NCI-H1048 (cell line): ENCODE results near the gene IRF4.
"Not testable (repeated sequence)": the region's sequence is repeated elsewhere in the genome, so short reads cannot be mapped to it uniquely, and the experiment has no call there.

ENCODE experiments used
- DNase-seq: peaks from one replicate; lab custom pipeline; 2025; lab: John Stamatoyannopoulos, UW

IRF4 gene

GRCh38 chr6:366389-367297, 24.9 kb upstream of the IRF4 start:
- DNase-seq = no peak

DNA sequence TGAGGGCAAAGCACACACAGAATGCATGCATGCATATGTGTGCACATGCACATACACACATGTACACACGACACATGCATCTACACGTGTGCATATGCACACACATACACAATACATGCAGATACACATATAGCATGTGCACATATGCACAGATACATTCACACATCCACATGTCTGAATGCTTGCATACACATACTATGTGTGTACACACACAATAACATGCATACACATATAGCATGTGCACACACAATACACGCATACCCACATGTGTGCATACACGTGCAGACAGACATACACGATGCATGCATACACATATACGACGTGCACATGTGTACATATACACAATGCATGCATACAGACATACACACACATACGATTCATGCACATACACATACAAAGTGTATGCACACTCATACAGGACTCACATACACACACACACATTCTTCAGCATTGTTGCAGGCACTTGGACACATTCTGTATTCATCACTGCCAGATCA, 24.2 kb upstream of the IRF4 start:
- DNase-seq = no peak

DNA sequence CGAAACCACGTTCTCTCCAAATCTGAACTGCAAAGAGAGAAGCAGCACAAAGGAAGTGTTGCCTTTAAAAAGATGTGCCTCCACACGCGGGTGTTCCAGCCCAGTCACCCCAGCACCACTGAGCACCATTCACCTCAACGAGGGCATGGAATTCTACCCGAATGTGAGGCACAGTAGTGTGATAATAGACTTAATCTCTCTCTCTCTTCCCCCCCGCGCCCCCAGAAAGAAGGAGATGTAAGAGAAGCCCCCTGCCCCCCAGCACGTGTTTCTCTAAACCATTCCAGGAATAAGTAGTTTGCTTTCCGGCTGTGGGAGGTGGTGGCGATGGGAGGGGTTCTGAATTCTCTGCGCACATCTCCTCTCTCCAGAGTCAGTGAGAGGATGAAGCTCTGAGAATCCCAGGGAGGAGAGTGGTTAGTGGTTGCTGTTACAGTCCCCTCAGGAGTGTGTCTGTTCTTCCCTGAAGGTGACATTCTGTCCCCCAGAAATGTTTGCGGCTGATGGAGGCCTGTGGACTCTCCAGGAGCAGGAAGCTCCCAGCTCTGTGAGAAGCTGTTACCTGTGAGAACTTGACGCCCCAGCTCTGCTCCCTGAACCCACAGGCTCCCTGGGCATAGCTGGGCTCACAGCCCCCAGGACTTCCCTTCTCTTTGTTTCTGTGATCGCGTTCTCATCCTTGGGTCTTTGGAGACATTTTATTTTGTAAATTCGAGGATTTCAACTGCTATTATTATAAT, 23.5 kb upstream of the IRF4 start:
- DNase-seq = no peak

GRCh38 chr6:369559-370431, 21.8 kb upstream of the IRF4 start:
- DNase-seq = no peak

GRCh38 chr6:370555-370954, 21.0 kb upstream of the IRF4 start:
- DNase-seq = no peak

DNA sequence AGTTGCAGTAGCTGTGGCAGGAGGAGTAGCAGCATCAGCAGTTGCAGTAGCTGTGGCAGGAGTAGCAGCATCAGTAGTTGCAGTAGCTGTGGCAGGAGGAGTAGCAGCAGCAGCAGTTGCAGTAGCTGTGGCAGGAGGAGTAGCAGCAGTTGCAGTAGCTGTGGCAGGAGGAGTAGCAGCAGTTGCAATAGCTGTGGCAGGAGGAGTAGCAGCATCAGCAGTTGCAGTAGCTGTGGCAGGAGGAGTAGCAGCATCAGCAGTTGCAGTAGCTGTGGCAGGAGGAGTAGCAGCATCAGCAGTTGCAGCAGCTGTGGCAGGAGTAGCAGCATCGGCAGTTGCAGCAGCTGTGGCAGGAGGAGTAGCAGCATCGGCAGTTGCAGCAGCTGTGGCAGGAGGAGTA, 19.7 kb upstream of the IRF4 start:
- not testable (repeated sequence) for DNase-seq

DNA sequence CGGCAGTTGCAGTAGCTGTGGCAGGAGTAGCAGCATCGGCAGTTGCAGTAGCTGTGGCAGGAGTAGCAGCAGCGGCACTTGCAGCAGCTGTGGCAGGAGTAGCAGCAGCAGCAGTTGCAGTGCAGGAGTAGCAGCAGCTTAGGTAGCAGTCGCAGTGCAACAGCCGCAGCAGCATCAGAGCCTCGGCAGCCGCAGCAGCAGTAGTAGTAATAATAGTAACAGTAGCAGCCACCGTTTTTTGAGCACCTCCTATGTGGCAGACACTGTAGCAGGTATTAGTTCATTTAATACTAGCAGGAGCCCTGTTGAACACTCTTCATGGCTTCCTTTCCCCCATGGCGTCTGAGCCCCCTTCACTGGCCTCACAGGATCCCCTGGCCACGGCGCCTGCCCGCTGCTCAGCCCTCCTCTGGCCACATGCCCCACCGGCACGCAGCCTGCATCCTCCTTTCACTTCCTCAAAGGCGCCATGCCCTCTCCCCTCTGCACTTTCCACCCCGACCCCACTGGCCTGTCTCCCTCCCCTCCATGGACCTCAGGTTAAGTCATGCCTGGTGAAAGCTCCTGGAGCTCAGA, 19.1 kb upstream of the IRF4 start:
- no peak for DNase-seq

DNA sequence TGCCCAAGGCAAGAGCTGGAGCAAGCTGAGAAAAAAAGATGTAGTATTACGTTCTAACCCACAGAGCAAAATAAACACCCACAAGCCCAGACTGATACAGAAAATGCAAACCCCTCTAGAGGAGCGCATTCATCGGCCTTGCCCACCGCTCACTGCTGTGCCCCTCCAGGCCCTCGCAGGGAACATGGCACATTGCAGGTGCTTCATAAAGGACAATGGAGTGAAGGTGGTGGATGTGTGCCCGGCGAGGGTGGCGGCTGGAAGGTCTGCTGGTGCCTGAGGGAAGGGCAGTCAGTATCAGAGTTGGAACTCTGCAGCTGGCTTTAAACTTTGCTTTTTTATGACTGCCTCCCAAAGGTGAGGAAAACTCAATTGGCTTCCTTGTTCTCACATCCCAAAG, 18.5 kb upstream of the IRF4 start:
- no peak for DNase-seq

- DNase-seq = no peak
Measured at GRCh38 chr6:373773-374724, 17.5 kb upstream of the IRF4 start.

- no peak for DNase-seq
Measured at GRCh38 chr6:374956-375355, 16.6 kb upstream of the IRF4 start.

DNA sequence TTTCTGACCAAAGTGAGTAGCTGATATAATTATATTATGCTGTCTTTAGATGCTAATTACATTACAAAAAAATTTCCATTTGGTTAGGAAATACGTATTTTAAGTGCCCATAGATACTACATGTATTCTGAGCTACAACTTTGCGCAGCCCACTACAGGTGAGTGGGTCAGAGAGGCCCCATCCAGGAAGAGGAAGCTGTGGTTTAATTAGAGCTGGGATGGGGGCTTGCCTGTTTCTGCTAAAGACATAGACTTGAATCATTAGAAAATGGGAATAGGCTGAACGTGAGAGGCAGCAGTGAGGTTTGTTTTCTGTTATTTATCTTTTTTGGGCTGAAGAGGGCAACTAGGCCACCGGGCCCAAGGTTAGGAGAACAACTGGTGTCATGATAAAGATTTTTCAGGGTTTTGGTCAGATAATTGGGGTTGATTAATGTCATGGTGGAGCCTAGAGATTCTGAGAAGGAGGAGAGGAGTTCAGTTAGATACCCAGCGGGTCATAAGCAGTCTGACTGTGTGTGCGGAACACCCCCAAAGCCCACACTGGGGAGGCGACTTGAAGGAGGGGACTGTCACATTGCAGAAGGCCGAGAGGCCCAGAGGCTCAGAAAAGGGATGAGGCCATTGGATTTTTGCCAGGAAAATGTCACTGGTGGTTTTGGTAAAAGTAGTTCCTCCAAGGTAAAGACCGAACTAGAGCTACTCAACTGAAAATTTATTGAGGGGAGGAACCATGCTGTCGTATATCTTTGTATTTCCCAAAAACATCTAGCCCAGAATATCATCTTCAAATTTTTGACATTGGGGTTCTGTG, 14.5 kb upstream of the IRF4 start:
- no peak for DNase-seq

DNA sequence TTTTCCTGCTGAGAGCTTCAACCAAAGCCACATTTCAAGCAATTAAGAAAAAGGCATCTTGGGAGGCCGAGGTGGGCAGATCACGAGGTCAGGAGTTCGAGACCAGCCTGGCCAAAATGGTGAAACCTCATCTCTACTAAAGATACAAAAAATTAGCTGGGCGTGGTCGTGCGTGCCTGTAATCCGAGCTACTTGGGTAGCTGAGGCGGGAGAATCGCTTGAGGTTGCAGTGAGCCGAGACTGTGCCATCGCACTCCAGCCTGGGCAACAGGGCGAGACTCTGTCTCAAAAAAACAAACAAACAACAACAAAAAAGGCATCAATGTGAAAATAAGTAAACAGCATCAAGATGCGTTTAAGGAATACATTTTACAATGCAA, 13.9 kb upstream of the IRF4 start:
- DNase-seq = not testable (repeated sequence)

DNA sequence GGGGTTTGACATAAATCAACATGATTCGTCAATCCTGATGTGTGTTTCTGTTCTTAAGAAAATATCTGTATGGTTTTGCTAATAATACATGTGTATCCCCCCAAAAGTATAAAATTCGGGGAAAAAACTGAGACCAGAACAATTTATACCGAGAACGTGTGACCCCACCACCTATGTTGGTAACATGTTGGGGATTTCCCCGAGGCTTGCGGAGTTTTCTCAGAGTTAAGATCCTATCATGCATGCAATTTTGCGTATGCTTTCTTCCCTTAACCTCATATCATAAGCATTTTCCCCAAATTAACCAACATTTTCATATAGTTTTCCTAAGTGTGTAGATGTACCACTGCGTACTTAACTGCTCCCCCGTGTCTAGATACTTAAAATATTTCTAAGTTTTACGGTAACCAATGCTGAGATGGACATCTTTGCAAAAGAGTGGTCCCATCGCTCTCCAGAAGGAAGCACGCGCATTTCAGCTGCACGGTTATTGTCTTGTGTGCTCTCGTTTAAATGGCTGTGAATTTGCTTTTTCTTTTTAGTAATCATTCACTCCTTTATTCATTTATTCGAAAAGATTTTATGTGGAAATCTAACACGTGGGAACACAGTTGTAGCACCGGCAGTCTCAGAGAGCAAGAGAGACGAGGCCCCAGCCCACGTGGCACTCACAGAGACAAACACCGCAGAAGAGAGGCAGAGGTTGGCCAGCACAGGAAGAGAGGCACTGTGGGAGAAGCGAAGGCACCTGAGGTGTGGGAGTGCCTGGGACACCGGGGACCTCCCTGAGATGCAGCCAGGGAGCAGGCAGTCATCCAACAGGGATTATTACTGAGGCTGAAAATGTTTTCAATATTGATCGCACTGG, 13.2 kb upstream of the IRF4 start:
- no peak for DNase-seq

- DNase-seq = no peak
Measured at GRCh38 chr6:378958-379409, 12.6 kb upstream of the IRF4 start.

- no peak for DNase-seq
Measured at GRCh38 chr6:379410-380181, 12.0 kb upstream of the IRF4 start.

- no peak for DNase-seq
Measured at GRCh38 chr6:380234-381218, 11.0 kb upstream of the IRF4 start.
